RWPE1 (cell line): Measurements from ENCODE around the gene ZNF778.

ENCODE experiments used
- CTCF ChIA-PET: fragments of 350-600 bp; sonication (Branson Sonifier 250); formaldehyde crosslinking; extraction: SDS; loops from one replicate; lab custom pipeline; 2021; lab: Yijun Ruan, JAX
- POLR2A ChIA-PET: fragments of 400-600 bp; formaldehyde crosslinking; extraction: SDS; loops from one replicate; lab custom pipeline; 2020; ENCODE audit warnings: antibody characterized with exemption; ENCODE audit not compliant: low non-redundant PET; lab: Yijun Ruan, JAX
- DNase-seq: peaks from one replicate; pipeline ENCODE4 v3.0.0; 2012; ENCODE audit warnings: low spot score
- H3K27ac ChIP-seq: fragments of 450-650 bp; 2 replicates; pipeline ENCODE4 v1.5.1; 2017
- TF ChIP-seq, protein P1 (sequence below): fragments of 450-650 bp; conservative IDR thresholded peaks from 2 replicates; pipeline ENCODE4 v1.5.1; 2017; ENCODE audit warnings: low read depth, mild to moderate bottlenecking

ZNF778 gene

DNA sequence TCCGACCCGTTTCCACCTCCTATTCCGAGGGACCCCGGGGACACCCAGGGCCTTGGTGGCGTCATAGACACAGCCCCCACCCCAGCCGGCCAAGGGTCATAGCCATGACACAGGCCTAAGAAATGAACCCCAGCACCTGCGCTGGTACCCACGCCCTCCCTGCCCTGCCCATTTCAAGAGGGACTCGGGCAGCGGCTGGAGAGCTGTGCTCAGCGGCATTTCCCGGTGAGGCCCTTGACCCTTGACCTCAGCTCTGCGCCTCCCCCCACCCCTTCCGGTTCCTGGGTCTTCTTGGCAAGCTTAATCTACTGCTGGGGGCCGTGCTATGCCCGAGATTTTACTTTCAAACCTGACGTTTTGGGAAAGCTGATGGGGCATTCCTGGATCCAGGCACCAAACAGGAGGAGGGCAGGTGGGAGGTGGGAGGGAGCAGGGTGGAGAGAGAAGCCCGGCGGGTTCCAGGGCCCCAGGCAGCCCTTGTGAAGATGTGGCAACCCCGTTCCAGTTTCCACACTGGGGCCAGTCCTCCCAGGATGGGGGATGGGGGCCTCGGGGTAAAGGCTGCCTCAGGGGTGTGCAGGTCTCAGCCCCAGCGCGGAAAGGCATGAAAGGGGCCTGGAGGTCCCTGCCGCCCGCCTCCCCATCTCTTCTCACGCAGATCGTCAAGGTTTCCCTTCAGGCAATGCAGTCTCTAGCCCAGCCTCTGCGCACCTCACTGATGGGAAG lies 17.2 kb upstream of the ZNF778 start, which contains the start of gene SLC22A31:
Gene SLC22A31, minus strand, starts transcription at position 414 of the 726 bp plus-strand sequence. Its CDS starts 36 bp downstream, at position 378.
- TF ChIP-seq, protein P1, sequence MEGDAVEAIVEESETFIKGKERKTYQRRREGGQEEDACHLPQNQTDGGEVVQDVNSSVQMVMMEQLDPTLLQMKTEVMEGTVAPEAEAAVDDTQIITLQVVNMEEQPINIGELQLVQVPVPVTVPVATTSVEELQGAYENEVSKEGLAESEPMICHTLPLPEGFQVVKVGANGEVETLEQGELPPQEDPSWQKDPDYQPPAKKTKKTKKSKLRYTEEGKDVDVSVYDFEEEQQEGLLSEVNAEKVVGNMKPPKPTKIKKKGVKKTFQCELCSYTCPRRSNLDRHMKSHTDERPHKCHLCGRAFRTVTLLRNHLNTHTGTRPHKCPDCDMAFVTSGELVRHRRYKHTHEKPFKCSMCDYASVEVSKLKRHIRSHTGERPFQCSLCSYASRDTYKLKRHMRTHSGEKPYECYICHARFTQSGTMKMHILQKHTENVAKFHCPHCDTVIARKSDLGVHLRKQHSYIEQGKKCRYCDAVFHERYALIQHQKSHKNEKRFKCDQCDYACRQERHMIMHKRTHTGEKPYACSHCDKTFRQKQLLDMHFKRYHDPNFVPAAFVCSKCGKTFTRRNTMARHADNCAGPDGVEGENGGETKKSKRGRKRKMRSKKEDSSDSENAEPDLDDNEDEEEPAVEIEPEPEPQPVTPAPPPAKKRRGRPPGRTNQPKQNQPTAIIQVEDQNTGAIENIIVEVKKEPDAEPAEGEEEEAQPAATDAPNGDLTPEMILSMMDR: no peak
- ChIA-PET POLR2A (no interaction called here), CTCF (interaction anchor here (0.6 kb wide), 1 partner anchor 40 kb away, joined by 3 read pairs; no protein-coding TSS in a partner anchor)
- no peak for DNase-seq
- no peak within 1 kb of the TSS for H3K27ac ChIP-seq

DNA sequence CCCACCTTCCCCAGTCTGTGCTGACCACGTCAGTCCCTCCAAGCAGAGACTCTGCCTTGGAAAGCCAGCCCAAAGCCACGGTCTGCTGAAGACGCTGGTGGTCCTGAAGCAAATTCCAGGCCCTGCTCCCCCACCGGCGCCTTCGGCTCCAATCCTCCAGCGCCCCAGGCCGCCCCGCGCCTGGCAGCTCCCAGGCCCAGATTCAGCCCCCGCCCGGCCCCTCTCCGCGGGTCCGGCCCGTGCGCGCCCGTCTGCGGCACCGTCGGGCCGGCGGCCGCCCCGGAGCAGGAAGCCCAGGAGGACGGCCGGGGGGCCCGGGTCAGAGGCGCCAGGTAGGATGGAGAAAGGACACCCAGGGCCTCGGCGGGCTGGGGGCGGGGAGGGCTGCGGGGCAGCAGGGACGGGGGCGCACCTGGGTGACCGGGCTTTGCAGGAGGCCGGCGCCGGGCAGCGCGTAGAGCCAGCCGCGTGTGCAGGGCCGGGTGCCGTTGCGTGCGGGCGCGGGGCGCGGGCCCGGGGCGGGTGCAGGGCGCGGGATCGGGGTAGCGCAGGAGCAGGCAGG lies 16.6 kb upstream of the ZNF778 start:
- H3K27ac ChIP-seq: no peak overlapping the region
- ChIA-PET CTCF (interaction anchor here (0.6 kb wide), 1 partner anchor 40 kb away, joined by 3 read pairs; no protein-coding TSS in a partner anchor), POLR2A (interaction anchor here (0.6 kb wide), 1 partner anchor 315 kb away, joined by 3 read pairs; no protein-coding TSS in a partner anchor)
- DNase-seq: no peak
- TF ChIP-seq, protein P1: no peak

DNA sequence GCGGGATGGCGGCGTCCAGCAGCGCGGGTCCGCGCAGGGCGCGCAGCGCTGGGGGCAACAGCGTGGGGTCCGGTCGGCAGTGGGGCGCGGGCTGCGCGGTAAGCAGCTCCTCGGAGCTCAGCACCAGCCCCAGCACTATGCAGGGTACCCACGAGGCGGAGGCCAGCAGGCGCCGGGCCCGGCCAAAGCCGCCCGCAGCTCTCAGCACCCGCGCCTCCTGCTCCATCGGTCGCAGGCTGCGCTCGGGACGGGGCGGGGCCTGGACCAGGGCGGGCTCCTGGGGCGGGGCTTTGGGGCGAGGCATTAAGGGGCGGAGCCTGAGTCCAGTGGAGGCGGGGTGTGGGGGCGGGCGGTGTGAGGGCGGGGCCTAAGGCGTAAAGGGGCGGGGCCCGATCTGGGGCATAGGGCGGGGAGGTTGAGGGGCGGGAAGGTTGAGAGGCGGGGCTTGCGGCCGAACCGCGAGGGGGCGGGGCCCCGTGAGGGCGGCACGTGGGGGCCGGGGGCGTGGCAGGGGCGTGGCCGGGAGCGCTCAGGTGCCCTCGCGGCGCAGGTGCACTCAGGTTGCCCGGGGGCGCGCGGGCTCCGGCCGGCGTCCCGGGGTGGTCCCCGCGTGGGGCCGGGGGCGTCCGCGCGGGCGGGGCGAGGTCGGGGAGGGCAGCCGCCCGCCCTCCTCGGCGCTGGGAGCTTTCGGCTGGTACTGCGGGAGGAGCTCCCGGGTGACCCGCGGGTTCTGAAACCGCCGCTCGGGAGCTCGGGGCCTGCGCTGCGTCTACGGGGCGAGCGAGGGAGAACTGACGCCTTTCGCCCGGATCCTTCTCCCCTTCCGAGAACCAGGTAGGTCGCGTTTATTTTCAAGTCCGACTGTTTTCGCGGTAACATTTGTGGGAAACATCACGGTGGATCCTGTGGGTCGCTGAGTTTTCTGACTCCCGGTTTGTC lies 15.8 kb upstream of the ZNF778 start:
- DNase-seq: peak; percentile 93
- POLR2A ChIA-PET: interaction anchor here (0.6 kb wide), 1 partner anchor 314 kb away, joined by 3 read pairs; no protein-coding TSS in a partner anchor
- H3K27ac ChIP-seq: no peak overlapping the region
- TF ChIP-seq, protein P1: no peak
- CTCF ChIA-PET: no interaction called here

DNA sequence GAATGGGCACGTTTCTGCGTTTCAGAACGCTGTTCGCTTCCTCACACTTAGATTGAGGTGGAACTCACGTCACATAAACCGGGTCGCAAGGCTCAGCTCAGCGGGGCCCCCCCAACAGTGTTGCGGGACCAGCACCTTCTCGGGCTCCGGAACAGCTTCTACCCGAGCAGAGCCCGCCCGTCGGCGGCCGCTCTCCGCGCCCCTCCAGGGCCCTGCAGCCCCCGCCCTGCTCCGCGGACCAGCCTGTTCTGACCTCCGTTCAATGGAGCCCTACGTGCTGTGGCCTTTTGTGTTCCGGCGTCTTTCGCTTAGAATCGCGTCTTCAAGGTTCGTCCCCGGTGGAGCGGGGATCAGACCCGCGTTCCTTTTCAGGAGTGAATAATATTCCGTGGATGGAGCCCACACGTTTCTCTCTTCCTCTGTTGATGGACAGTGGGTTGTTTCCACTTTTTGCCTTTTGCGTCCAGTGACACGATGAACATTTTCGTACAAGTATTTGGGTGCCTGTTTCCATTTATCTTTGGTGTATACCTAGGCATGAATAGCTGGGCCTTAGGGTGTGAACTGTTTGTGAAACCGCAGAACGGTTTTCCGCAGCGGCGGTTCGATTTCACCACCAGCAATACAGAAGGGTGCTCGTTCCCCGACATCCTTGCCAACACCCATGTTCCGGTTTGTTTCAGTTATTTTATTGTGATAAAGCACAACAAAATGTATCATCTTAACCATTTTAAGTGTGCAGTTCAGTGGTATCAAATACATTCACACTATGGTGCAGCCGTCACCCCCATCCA lies 14.9 kb upstream of the ZNF778 start:
- ChIA-PET POLR2A (no interaction called here), CTCF (interaction anchor here (1.0 kb wide), 1 partner anchor 30 kb away, joined by 3 read pairs; no protein-coding TSS in a partner anchor)
- TF ChIP-seq, protein P1: no peak
- H3K27ac ChIP-seq: no peak overlapping the region
- DNase-seq: no peak

DNA sequence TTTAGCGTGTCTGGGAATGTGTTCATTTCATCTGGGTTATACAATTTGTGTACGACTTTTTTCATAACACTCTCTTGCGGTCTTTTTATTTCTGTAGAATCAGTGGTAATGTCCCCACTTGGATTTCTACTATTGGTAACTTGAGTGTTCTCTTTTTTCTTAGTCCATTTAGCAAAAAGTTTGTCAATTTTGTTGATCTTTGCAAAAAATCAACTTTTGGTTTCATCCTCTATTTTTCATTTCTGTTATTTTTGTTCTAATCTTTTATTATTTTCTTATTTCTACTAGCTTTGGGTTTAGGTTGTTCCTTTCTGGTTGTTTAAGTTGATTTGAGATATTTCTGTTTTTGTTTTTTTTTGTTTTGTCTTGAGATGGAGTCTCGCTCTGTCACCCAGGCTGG lies 9.5 kb upstream of the ZNF778 start:
- no peak for DNase-seq
- ChIA-PET CTCF (no interaction called here), POLR2A (no interaction called here)
- TF ChIP-seq, protein P1: no peak
- no peak overlapping the region for H3K27ac ChIP-seq
